Stimulated activated CD8-positive, alpha-beta memory T cell treated with anti-CD3 and anti-CD28 coated beads, Interleukin-4, amount 100 ng/mL, for 1 hour (primary cell): ENCODE measurements around the gene MAPK7.

Experiments
- DNase-seq, 2 donors: peaks; one replicate each; pipeline ENCODE4 v3.0.0-alpha.2; 2020; ENCODE audit warnings: low read depth in 2 of 2, low spot score in 1 of 2

Gene MAPK7

GRCh38 chr17:19377602-19378415, 489 bp upstream of the MAPK7 start:
- peak; percentile 77 to 86 for DNase-seq

GRCh38 chr17:19379361-19380065, 1.2 kb downstream of the MAPK7 start:
- DNase-seq, result no peak

- DNase-seq, result no peak
Observed at GRCh38 chr17:19380481-19381301, 2.4 kb downstream of the MAPK7 start.

- no peak for DNase-seq
Observed at GRCh38 chr17:19381361-19381740, 3.1 kb downstream of the MAPK7 start.

GRCh38 chr17:19381741-19382444, 3.6 kb downstream of the MAPK7 start:
- DNase-seq, result no peak

GRCh38 chr17:19382531-19383444, 4.5 kb downstream of the MAPK7 start:
- DNase-seq, result no peak

- no peak for DNase-seq
Observed at GRCh38 chr17:19383681-19384470, 5.6 kb downstream of the MAPK7 start.

- DNase-seq, result no peak
Observed at GRCh38 chr17:19384723-19385391, 6.6 kb downstream of the MAPK7 start.

- no peak for DNase-seq
Observed at GRCh38 chr17:19385521-19385983, 7.3 kb downstream of the MAPK7 start.

- no peak for DNase-seq
Observed at GRCh38 chr17:19386051-19386929, 8.0 kb downstream of the MAPK7 start.

GRCh38 chr17:19386974-19387920, 8.9 kb downstream of the MAPK7 start, which contains the start of gene MFAP4:
TSS of gene MFAP4 (minus strand) at chr17:19387190. CDS start at chr17:19387155, 35 bp downstream.
- no peak for DNase-seq

- no peak for DNase-seq
Observed at GRCh38 chr17:19387921-19388521, 9.7 kb downstream of the MAPK7 start.

- no peak for DNase-seq
Observed at GRCh38 chr17:19388791-19389785, 10.8 kb downstream of the MAPK7 start.

- no peak for DNase-seq
Observed at GRCh38 chr17:19390951-19391350, 12.7 kb downstream of the MAPK7 start.

GRCh38 chr17:19391432-19391831, 13.1 kb downstream of the MAPK7 start:
- DNase-seq, result no peak
